Measurements from ENCODE around the gene RFK.
"Not testable (repeated sequence)": the region's sequence is repeated elsewhere in the genome, so short reads cannot be mapped to it uniquely, and the experiment has no call there.

Gene RFK
- total RNA-seq: 12.8 reads per million, percentile 37 among the genes with 10 or more reads in this experiment

DNA sequence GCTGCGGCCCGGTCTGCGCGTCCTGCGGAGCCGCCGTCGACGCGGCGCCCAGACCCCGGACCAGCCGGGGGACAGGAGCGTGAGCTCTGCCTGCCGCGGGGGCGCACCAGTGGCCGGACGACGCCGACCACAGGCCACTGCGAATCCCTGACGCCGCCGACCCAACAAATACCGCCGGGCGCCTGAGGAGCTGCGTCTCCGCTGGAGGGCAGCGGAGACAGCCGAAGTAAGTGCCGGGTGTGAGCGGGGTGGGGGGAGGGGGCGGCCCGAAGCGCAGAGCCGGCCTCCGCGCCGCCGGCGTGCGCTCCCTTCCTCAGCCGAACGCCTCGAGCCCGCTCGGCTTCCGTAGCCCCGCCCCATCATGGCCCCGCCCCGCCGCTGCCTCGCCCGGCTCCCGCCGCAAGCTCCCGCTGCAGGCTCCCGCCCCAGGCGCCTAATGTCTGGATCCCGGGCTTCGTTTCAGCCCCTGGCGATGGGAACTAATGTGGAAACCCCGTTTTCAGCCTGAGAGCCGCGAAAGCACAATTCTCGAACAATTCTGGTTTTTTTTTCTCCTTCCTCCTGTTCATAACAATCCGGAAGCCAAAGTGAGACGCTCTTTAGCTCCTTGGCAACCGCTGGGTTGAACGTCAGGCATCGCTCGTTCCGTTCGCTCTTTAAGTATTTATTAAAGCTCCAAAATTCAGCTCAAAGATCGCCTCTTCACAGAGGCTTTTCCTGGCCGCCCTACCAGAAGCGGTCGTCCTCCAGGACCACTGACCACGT lies at the start of gene RFK:
RFK (minus strand) TSS at position 232 of the 765 bp plus-strand sequence. CDS start 255 bp downstream, outside the sequence.
- peak; percentile 87 for DNase-seq

DNA sequence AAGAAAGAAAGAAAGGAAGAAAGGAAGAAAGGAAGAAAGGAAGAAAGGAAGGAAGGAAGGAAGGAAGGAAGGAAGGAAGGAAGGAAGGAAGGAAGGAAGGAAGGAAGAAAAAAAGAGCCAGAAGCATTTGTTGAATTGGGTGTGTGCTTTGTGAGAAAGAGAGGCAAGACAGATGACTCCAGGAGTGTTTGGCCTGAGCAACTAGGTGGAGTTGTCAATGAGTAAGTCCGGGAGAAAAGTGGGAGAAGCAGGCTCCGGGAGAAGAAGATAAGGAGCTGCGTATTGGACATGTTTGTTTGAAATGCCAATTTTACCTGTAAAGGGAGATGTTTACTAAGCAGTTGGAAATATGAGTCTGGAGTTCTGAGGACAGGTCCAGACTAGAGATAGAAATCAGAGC lies 49.7 kb upstream of the RFK start:
- DNase-seq: no peak

DNA sequence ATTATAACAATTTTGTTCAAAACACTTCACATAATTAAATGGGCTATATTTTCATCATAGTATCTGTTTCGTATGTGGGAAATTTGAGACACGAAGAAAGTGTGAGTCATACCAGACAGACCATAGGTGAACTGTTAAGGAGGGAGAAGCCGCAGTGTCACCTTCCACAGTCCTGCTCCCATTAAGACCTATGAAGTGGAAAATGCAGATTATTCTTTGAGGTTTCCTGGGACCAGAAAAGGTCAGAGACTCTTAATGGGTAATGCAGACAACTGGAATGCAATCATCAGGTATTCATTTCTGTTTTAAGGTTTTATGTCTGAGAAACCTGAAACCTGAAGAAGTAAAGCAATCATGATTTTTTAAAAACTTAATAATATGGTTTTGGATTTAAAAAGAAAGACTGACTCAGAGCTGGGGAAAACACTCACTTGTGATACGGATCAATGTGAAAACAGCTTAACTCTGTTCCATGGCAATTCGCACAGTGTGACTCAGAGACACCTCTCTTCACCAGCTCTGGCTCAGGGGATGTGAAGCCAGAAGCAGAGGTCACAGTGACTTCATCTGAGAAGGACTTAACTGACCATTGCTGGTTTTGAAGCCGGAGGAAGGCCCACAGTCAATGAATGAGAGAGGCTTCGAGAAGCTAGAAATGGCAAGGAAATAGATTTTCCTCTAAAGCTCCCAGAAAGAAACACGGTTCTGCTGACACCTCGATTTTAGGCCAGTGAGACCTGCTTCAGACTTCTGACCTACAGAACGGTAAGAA lies 47.5 kb upstream of the RFK start:
- DNase-seq: no peak

DNA sequence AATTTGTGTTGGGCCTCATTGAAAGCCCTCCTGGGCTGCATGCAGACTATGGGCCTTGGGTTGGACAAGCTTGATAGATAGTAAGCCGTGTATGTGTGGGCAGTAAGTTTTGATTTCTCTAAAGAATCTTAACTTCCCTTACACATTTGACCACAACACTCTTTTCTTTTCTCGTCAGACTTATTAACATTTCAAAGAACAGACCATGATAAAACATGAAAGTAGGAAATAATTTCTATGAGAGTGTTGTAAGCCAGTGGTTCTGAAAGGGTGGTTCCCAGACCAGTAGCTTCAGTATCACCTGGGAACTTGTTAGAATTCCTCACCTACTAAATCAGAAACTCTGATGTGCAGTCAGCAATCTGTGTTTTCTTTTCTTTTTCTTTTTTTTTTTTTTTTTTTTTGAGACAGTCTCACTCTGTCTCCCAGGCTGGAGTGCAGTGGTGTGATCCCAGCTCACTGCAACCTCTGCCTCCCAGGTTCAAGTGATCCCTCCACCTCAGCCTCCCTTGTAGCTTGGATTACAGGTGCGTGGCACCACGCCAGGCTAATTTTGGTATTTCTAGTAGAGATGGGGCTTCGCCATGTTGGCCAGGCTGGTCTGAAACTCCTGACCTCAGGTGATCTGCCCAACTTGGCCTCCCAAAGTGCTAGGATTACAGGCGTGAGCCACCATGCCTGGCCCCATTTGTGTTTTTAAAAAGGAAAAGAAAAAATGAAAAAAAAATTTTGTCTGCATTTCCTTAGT lies 44.8 kb upstream of the RFK start:
- no peak for DNase-seq

DNA sequence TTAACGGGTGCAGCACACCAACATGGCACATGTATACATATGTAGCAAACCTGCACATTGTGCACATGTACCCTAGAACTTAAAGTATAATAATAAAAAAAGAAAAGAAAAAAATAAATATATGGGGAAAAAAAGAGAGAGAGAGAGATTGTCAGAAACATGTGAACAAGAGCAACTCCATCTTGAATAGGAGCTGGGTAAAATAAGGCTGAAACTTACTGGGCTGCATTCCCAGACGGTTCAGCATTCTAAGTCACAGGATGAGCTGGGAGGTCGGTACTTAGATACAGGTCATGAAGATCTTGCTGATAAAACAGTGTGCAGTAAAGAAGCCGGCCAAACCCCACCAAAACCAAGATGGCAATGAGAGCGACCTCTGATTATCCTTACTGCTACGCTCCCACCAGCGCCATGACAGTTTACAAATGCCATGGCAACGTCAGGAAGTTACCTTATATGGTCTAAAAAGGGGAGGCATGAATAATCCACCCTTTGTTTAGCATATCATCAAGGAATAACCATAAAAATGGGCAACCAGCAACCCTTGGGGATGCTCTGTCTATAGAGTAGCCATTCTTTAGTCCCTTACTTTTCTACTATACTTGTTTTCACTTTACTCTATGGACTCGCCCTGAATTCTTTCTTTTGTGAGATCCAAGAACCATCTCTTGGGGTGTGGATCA lies 42.9 kb upstream of the RFK start:
- not testable (repeated sequence) for DNase-seq

DNA sequence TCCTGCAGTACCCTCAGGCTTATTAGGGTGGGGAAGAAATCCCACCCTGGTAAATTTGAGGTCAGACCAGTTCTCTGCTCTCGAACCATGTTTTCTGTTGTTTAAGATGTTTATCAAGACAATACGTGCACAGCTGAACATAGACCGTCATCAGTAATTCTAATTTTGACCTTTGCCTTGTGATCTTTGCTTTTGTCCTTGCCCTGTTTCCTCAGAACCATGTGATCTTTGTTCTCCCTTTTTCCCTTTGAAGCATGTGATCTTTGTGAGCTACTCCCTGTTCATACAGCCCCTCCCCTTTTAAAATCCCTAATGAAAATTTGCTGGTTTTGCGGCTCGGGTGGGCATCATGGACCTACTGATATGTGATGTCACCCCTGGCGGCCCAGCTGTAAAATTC lies 40.7 kb upstream of the RFK start:
- not testable (repeated sequence) for DNase-seq

DNA sequence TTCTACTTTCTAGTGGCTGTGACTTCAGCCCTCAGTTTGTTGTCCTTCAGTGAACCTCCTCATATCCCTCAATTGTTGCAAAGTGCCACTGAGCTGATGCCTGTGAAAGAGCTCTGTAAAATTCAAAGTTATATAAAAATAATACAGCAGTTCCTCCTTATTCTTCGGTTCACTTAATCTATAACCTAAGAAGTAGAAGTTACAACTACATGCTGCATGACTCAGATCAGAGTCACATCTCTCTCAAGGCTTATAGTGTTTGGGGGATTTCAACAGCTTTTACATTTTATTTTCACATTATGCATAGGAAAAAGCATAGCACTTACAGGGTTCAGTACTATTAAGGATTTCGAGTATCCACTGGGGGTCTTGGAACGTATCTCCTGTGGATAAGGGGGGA lies 39.6 kb upstream of the RFK start:
- no peak for DNase-seq

DNA sequence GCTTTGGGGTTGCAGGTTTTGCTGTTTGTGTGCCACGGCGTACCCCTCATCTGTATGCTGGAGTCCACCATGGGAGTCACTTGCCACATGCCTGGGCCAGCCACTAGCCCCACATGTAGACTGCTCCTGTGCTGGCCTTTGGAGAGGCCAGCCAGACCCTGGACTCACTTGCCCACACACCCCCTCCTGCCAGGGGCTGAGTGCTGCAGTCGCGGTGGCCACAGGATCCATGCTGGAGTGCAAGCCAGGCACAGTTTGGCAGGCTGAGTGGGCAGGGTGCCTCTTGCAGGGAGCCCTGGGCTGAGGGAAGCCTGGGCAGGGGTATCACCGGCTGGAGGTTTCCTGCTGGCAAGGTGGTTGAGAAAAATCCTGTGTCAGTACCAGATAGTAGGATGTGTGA lies 39.2 kb upstream of the RFK start:
- DNase-seq: no peak

DNA sequence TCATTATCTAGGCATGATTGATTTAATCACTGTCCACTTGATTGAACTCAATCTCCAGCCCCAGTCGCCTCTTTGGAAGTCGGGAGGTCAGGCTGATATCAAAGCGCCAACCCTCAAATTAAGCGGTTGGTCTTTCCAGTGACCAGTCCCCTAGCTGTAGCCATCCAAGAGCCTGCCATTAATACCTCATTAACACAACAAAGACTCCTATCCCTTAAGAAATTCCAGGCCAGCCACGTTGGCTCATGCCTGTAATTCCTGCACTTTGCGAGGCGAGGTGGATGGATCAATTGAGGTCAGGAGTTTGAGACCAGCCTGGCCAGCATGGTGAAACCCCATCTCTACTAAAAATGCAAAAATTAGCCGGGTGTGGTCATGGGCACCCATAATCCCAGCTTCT lies 37.4 kb upstream of the RFK start:
- DNase-seq: no peak

DNA sequence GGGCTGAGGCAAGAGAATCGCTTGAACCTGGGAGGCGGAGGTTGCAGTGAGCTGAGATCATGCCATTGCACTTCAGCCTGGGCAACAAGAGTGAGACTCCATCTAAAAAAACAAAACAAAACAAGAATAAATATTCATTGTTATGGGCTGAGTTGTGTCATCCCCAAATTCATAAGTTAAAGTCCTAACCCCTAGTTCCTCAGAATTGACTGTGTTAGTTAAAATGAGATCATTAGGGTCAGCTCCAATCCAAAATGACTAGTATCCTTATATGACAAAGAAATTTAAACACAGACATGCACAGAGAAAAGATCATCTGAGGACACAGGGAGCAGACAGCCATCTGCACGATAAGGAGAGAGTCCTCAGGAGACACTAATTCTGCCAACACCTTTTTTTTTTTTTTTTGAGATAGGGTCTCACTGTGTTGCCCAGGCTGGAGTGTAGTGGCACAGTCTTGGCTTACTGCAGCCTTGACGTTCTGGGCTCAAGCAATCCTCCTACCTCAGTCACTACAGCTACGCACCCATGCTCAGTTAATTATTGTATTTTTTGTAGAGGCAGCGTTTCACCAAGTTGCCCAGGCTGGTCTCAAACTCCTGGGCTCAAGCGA lies 32.7 kb upstream of the RFK start:
- no peak for DNase-seq

DNA sequence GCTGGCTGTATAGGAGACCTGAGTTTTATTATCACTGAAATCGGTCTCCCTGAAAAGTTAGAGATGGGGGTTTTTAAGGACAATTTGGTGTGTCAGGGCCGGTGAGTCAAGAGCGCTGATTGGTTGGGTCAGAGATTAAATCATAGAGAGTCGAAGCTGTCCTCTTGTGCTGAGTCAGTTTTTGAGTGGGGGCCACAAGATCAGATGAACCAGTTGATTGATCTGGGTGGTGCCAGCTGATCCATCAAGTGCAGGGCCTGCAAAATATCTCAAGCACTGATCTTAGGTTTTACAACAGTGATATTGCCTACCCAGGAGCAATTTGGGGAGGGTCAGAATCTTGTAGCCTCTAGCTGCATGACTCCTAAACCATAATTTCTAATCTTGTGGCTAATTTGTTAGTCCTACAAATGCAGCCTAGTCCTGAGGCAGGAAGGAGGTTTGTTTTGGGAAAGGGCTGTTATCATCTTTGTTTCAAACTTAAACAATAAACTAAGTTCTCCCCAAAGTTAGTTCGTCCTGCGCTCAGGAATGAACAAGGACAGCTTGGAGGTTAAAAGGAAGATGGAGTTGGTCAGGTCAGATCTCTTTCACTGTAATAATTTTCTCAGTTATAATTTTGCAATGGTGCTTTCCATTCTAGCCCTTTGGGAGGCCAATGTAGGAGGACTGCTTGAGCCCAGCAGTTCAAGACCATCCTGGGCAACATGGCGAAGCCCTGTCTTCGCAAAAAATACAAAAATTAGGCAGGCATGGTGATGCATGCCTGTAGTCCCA lies 31.6 kb upstream of the RFK start:
- DNase-seq: no peak

DNA sequence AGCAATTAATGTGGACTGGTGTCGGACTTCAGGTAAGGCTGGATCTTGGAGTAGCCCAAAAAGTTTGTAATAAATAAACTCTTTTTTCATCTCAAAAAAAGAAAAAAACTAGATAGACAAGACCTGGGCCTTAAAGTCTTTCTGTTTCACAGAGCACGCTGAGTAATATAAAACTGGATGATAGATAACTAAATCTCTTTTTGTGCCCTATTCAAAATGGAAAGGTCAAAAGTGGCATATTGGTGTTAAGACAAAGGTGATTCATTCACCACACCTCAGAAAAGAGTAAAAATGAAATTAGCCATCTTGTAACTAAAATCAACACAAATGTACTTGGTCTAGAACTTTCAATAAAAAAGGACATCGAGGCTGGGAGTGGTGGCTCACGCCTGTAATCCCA lies 30.3 kb upstream of the RFK start:
- no peak for DNase-seq

DNA sequence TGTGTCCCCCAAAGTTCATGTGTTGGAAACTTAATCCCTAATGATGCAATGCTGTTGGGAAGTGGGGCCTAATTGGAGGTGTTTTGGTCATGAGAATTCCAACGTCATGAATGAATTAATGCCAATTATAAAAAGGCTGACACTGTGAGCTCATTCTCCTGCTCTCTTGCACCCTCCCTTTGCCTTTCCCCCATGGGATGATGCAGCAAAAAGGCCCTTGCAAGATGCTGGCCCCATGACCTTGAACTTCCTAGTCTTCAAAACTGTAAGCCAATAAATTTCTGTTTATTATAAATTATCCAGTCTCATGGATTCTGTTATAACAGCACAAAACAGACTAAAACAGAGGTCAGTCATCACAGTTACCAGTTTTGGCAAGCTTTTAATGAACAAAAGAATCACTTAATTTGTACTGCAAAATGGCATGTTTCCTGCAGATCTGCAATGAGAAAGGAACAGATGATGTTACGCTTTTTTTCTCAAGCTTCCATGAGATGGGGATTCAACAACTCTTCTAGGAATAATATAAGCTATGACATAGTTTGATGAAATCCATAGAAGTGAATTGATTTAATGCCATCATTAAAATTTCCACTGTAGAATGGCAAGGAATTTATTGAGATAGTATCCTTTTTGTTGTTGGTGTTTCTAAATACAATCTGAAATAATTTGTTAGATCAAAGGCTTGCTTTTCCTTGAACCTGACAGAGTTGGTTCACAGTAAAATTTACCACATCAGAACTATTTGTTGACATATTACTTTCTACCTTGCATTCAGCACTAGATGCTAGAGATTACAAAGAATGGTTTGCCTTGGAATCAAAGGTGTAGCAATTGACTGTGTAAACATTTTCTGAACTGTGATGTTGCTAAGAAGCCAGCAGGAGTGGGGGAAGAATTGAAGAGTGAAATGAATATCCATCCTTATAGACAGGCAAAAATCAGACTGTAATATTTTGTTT lies 29.3 kb upstream of the RFK start:
- DNase-seq: no peak

DNA sequence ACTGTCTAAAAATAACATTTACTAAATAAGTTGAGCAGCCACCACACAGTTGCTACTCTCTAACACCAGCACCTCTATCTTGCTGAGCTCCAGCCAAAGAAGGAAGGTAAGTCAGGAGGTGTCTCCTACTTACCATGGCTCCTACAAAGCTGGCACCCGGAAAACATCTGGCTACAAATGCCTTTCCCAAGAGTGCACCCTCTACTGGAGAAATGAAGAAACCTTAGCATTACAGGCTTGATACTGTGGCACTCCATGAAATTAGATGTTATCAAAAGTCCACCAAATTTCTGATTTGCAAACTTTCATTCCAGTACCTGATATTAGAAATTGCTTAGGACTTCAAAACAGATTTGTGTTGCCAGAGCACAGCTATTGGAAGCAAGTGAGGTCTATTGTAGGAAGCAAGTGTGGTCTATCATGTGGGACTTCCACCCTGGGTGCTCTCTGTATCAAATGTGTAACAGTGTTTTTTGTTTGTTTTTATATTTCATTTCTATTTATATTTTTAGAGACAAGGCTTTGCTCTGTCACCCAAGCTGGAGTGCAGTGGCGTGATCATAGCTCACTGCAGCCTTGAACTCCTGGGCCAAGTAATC lies 25.7 kb upstream of the RFK start:
- no peak for DNase-seq

DNA sequence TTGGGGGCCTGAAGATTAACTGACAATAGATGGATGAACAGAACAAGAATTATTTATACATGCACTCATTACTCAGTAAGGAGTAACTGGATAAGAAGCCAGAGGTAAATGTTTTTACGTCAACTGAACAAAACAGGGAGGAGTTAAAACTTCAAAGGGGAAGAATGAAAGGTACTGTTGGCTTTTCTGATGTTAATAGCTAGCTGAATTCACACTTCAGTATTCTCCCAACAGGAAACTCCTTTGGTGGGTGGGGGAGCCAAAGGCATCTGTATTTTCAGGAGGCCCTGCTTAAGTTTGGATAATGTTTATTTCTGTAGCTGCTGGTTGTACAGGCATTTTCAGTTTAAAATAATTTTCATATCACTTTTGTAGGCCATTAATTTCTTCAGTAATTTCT lies 23.2 kb upstream of the RFK start:
- no peak for DNase-seq

DNA sequence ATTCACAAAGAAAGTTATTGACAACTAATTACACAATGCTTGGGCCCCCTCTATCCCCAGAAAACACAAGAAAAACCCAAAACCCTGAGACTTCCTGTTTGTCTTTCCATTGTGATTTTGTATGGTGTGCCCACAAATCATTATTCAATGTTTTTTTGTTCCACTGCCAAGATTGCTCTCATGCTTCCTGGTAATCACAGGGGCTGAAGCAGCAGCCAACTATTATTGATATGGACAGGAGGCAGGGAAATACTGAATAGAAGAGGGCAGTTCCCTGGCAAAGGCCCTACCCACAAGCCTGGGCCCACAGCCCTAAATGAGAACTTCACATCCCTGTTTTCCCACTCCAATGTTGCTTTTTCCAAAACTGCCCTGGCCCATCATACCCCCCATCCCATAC lies 21.5 kb upstream of the RFK start:
- no peak for DNase-seq

DNA sequence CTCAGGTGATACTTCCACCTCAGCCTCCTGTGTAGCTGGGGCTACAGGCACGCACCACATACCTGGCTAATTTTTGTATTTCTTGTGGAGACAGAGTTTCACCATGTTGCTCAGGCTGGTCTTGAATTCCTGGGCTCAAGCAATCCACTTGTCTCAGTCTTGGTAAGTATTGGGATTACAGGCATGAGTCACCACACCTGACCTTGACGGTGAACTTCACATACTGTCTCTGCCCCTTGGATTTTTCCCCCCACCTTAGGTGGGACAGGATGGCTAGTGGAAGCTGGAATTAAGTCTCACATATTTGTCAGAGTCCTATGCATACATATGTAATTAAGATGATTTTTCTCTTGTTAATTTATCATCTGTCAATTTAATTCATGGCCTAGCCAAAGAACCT lies 20.9 kb upstream of the RFK start:
- no peak for DNase-seq

DNA sequence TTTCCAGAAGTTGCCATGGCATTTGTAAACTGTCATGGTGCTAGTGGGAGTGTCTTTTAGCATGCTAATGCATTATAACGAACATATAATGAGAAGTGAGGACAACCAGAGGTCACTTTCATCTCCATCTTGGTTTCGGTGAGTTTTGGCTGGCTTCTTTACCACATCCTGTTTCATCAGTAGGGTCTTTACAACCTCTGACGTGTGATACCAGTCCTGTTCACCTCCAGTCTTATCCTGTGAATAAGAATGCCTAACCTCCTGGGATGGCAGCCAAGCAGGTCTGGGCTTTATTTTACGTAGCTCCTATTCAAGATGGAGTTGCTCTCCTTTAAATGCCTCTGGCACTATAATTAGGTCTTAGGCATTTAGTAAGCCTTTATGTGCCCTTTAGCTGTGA lies 20.4 kb upstream of the RFK start:
- no peak for DNase-seq

DNA sequence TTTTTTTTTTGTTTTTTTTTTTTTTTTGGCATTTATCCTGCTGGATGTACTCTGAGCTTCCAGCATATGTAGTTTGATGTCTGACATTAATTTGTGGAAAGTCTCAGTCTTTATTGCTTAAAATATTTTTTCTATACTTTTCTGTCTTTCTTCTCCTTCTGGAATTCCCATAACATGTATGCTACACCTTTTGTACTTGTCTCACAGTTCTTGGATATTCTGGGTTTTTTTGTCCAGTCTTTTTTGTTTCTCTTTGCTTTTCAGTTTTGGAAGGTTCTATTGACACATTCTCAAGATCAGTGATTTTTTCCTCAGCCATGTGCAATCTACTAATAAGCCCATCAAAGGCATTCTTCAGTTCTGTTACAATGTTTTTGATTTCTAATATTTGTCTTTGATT lies 19.4 kb upstream of the RFK start:
- DNase-seq: no peak

DNA sequence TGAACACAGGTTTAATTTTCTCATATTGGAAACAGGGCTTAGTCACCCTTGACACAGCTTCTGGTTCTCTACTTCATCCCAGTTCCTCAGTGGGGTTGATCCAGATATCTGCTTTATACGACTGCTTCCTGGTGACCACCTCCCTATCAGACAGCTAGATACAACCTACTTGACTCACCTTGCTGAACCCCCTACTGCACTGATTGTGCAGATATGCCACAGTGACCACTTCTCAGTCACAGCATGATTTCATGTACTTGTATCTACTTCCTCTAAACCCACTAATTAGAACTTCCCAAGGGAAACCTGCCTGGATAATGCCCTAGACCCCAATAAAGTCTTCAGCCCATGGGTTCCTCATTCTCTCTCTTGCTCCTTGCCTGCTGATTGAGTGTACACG lies 18.4 kb upstream of the RFK start:
- DNase-seq: no peak
